ENCODE results near the gene AQP6.

AQP6 gene

GRCh38 chr12:49968471-49968870, 4.3 kb upstream of the AQP6 start:
- TF ChIP-seq REST (IDR thresholded peaks at IDR 0.05; ENCODE audit: insufficient read depth in 1 of 2, low read depth in 2 of 2, low read length in 2 of 2) (no peak), TAF1 (IDR thresholded peaks at IDR 0.05; ENCODE audit: borderline replicate concordance, insufficient read depth, low read length) (no peak), SIN3A (IDR thresholded peaks at IDR 0.05; ENCODE audit: borderline replicate concordance, insufficient read depth, low read length) (no peak), FOXP2 (optimal IDR thresholded peaks at IDR 0.05; ENCODE audit: borderline replicate concordance, extremely low read depth, extremely low read length, insufficient read depth) (no peak), POLR2AphosphoS5 (IDR thresholded peaks at IDR 0.05; ENCODE audit: low read depth, low read length) (no peak)

GRCh38 chr12:49969027-49969426, 3.7 kb upstream of the AQP6 start:
- no peak for TF ChIP-seq SIN3A (IDR thresholded peaks at IDR 0.05; ENCODE audit: borderline replicate concordance, insufficient read depth, low read length)
- TF ChIP-seq POLR2AphosphoS5 (IDR thresholded peaks at IDR 0.05; ENCODE audit: low read depth, low read length): no peak
- no peak for TF ChIP-seq FOXP2 (optimal IDR thresholded peaks at IDR 0.05; ENCODE audit: borderline replicate concordance, extremely low read depth, extremely low read length, insufficient read depth)
- no peak for TF ChIP-seq REST (IDR thresholded peaks at IDR 0.05; ENCODE audit: insufficient read depth in 1 of 2, low read depth in 2 of 2, low read length in 2 of 2)
- no peak for TF ChIP-seq TAF1 (IDR thresholded peaks at IDR 0.05; ENCODE audit: borderline replicate concordance, insufficient read depth, low read length)

- TF ChIP-seq REST (IDR thresholded peaks at IDR 0.05; ENCODE audit: insufficient read depth in 1 of 2, low read depth in 2 of 2, low read length in 2 of 2) (no peak), TAF1 (IDR thresholded peaks at IDR 0.05; ENCODE audit: borderline replicate concordance, insufficient read depth, low read length) (no peak), FOXP2 (optimal IDR thresholded peaks at IDR 0.05; ENCODE audit: borderline replicate concordance, extremely low read depth, extremely low read length, insufficient read depth) (no peak), POLR2AphosphoS5 (IDR thresholded peaks at IDR 0.05; ENCODE audit: low read depth, low read length) (no peak), SIN3A (IDR thresholded peaks at IDR 0.05; ENCODE audit: borderline replicate concordance, insufficient read depth, low read length) (no peak)
These were observed 2.9 kb upstream of the AQP6 start for GRCh38 chr12:49969651-49970429.

- TF ChIP-seq REST (IDR thresholded peaks at IDR 0.05; ENCODE audit: insufficient read depth in 1 of 2, low read depth in 2 of 2, low read length in 2 of 2) (no peak), SIN3A (IDR thresholded peaks at IDR 0.05; ENCODE audit: borderline replicate concordance, insufficient read depth, low read length) (no peak), TAF1 (IDR thresholded peaks at IDR 0.05; ENCODE audit: borderline replicate concordance, insufficient read depth, low read length) (no peak), POLR2AphosphoS5 (IDR thresholded peaks at IDR 0.05; ENCODE audit: low read depth, low read length) (no peak), FOXP2 (optimal IDR thresholded peaks at IDR 0.05; ENCODE audit: borderline replicate concordance, extremely low read depth, extremely low read length, insufficient read depth) (no peak)
These were observed 2.1 kb upstream of the AQP6 start for GRCh38 chr12:49970658-49971057.
